GM18508 (cell line): ENCODE results near the gene WWC2.

Experiments used
- ATAC-seq: cut with Tn5 transposase; IDR thresholded peaks from one replicate; pipeline ENCODE4 v1.9.1; 2021; ENCODE audit warnings: moderate number of reproducible peaks; ENCODE audit not compliant: insufficient read depth, unreplicated experiment

WWC2 gene

DNA sequence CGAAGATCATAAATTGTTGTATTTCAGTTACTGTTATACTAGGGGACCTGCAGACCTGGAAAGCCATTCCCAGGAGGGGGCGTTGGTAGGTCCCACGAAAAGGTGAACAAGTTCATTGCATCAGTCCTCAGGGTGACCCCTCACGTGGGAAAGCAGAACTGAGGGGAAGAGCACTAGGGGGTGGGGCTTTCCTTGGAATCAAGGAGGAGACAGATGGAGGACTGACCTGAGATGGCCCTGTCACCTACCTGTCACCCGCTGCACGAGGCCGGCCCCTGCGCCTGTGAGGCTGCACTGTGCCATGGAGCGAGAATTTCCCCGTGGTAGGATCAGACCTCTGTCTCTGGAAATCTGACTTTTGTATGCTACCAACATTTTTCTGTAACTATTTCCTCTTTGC, 265.0 kb downstream of the WWC2 start:
- ATAC-seq, result no peak

DNA sequence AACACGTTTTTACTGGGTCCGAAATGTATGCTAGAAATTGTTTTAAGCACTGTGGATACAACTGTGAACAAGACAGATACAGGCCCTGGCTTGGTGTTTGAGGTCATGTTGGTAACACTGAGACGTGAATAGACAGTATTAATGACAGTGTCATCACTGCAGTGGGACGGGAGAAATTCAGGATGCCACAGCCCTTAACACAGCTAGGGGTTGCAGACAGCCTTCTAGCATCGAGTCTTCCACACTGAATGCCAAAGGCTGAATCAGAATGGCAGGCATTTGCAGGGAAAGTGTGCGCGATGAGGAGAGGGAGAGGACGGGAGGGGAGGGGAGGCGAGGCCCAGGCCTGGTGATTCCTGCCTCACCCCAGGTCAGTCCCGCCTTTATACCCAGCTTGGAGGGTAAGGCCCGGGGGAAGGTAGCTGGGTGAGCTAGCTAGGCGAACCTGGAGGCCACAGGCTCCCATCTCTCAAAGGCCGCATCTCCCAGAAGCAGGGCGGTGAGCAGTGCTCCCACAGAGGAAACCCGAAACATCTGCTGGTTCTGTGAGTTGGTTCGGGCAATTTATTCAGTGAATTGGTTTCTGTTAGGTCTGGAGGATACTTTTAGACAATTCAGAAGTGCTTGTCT, 267.3 kb downstream of the WWC2 start:
- ATAC-seq, result no peak

DNA sequence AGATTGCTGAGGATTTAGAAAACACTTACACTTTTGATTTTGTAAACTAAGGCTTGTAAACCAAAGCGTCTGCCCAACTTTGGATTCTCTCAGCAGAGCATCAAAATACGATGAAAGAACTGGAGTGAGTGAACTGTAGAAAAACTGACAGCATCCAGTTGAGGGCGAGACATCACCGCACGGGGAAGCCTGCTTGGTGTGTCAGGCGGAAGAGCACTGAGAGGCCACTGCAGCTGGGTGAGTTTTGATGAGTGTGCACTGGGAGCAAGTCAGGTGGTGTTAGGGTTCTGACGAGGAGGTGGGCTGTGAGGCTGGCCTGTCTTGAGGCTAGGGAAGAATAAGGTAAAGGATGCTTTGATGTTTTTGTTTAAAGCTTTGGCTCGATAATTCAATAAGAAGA, 270.0 kb downstream of the WWC2 start:
- ATAC-seq, result no peak
